Umbilical cord (tissue), 2 donors: Measurements from ENCODE around the gene ATP2B2. TPM values are rescaled to one million over a fixed set of nuclear protein-coding genes. Genes with fewer than 3 reads are reported as not detected.

Experiments
- DNase-seq: peaks from one replicate; pipeline ENCODE4 v3.0.0-alpha.2; 2015; ENCODE audit warnings: low spot score
- total RNA-seq: library from RNA; depleted of rRNA; stranded (reverse); fragments of >200 nt; gene quantifications from one replicate; pipeline ENCODE4 v1.2.3, GENCODE V29; 2014; ENCODE audit warnings: low replicate concordance; ENCODE audit not compliant: insufficient read depth

ATP2B2 gene
- total RNA-seq, 1 donor from 2014 or later: 1.4 TPM

- DNase-seq: no peak
Measured at GRCh38 chr3:10280571-10280970, 224.8 kb downstream of the ATP2B2 start.

- DNase-seq: no peak
Measured at GRCh38 chr3:10280177-10280529, 225.2 kb downstream of the ATP2B2 start.

- DNase-seq: no peak
Measured at GRCh38 chr3:10279384-10280176, 225.8 kb downstream of the ATP2B2 start.

- no peak for DNase-seq
Measured at GRCh38 chr3:10278501-10278900, 226.9 kb downstream of the ATP2B2 start.

GRCh38 chr3:10277115-10277625, 228.2 kb downstream of the ATP2B2 start:
- DNase-seq: no peak

GRCh38 chr3:10274601-10275000, 230.8 kb downstream of the ATP2B2 start:
- DNase-seq: no peak

Other genes with a start within 250 kb of the ATP2B2 start
- gene GHRL, start 212.6 kb downstream of the ATP2B2 start, total RNA-seq: not detected
- 152 TPM for gene SEC13, start 184.5 kb downstream of the ATP2B2 start, total RNA-seq